Keratinocyte (primary cell): Measurements from ENCODE around the gene RAB3B. TPM values are rescaled to one million over a fixed set of nuclear protein-coding genes. Genes with fewer than 3 reads are reported as not detected.

Source experiments
- DNase-seq: peaks from one replicate; pipeline ENCODE4 v3.0.0-alpha.2; 2011; ENCODE audit warnings: low read depth, missing footprints, low spot score
- FAIRE-seq: peaks from 2 replicates; lab custom pipeline; 2011; peaks lifted over from hg19 to GRCh38; lab: Jason Lieb, UNC
- H2AFZ ChIP-seq: 2 replicates; pipeline ENCODE4 v1.6.0; 2012; ENCODE audit warnings: low read length, control low read depth, inconsistent platforms; ENCODE audit not compliant: control insufficient read depth
- H3K27ac ChIP-seq: 2 replicates; pipeline ENCODE4 v1.5.1; 2011; ENCODE audit warnings: low read length; ENCODE audit not compliant: control insufficient read depth, insufficient read depth
- H3K27me3 ChIP-seq: 3 replicates; pipeline ENCODE4 v1.6.0; 2011; ENCODE audit warnings: low read length; ENCODE audit not compliant: control insufficient read depth, insufficient read depth; ENCODE audit errors: extremely low read depth
- H3K36me3 ChIP-seq, 2 experiments: 2 replicates in 1 of 2; 3 replicates in 1 of 2; pipeline ENCODE4 v1.5.1; 2011; ENCODE audit warnings: low read length in 2 of 2, mild to moderate bottlenecking in 1 of 2; ENCODE audit not compliant: control insufficient read depth in 2 of 2, insufficient read depth in 2 of 2; ENCODE audit errors: extremely low read depth in 1 of 2
- H3K4me1 ChIP-seq: 3 replicates; pipeline ENCODE4 v1.5.1; 2011; ENCODE audit warnings: low read length; ENCODE audit not compliant: control insufficient read depth, insufficient read depth; ENCODE audit errors: extremely low read depth
- H3K4me2 ChIP-seq: 3 replicates; pipeline ENCODE4 v1.6.0; 2011; ENCODE audit warnings: low read depth, low read length; ENCODE audit not compliant: control insufficient read depth, insufficient read depth; ENCODE audit errors: extremely low read depth
- H3K4me3 ChIP-seq, 3 experiments: fragments of 200-600 bp in 1 of 3; sonication (generic) in 1 of 3; 2 replicates in 2 of 3; 3 replicates in 1 of 3; pipeline ENCODE4 v1.5.1; 2011 to 2016; ENCODE audit warnings: low read length in 3 of 3, mild to moderate bottlenecking in 3 of 3, control low read depth in 2 of 3, inconsistent platforms in 1 of 3, low read depth in 1 of 3, mixed read lengths in 1 of 3, mixed run types in 1 of 3, moderate library complexity in 1 of 3; ENCODE audit not compliant: control insufficient read depth in 2 of 3, insufficient read depth in 2 of 3; ENCODE audit errors: extremely low read depth in 1 of 3
- H3K79me2 ChIP-seq: 2 replicates; pipeline ENCODE4 v1.6.0; 2012; ENCODE audit warnings: low read length; ENCODE audit not compliant: control insufficient read depth, insufficient read depth
- H3K9ac ChIP-seq: 3 replicates; pipeline ENCODE4 v1.6.0; 2011; ENCODE audit warnings: low read length; ENCODE audit not compliant: control insufficient read depth, insufficient read depth; ENCODE audit errors: extremely low read depth
- H3K9me1 ChIP-seq: 3 replicates; pipeline ENCODE4 v1.6.0; 2011; ENCODE audit warnings: low read length; ENCODE audit not compliant: control insufficient read depth, insufficient read depth; ENCODE audit errors: extremely low read depth
- H3K9me3 ChIP-seq: 2 replicates; pipeline ENCODE4 v1.5.1; 2012; ENCODE audit warnings: low read depth, low read length; ENCODE audit not compliant: control insufficient read depth
- H4K20me1 ChIP-seq: 3 replicates; pipeline ENCODE4 v1.6.0; 2011; ENCODE audit warnings: low read length; ENCODE audit not compliant: control insufficient read depth, insufficient read depth; ENCODE audit errors: extremely low read depth
- CTCF ChIP-seq, 3 experiments: IDR thresholded peaks in 1 of 3; conservative IDR thresholded peaks in 1 of 3; optimal IDR thresholded peaks in 1 of 3; 2 replicates in 2 of 3; 3 replicates in 1 of 3; pipeline versions ENCODE3 to v1.5.1; 2011; ENCODE audit warnings: low read length in 3 of 3, mild to moderate bottlenecking in 3 of 3, moderate library complexity in 2 of 3, control low read depth in 1 of 3, inconsistent platforms in 1 of 3; ENCODE audit not compliant: insufficient read depth in 2 of 3; ENCODE audit errors: extremely low read depth in 1 of 3
- EZH2 ChIP-seq: IDR thresholded peaks from one replicate; pipeline ENCODE4 v1.6.1; 2012; ENCODE audit warnings: inconsistent platforms, mild to moderate bottlenecking, low read length, moderate library complexity
- dilution Hi-C: fragments of 300-500 bp; cut with MboI; formaldehyde crosslinking; loops from one replicate; pipeline ENCODE4 v1.7.0; 2020; ENCODE audit warnings: low sequenced_read_pairs; ENCODE audit not compliant: extremely low pct_ligation_motif_present
- polyA plus RNA-seq, 5 experiments: library from polyadenylated mRNA; depleted of rRNA in 3 of 5; stranded (reverse) in 3 of 5; stranded (forward) in 1 of 5; unstranded in 1 of 5; fragments of >200 nt; gene quantifications; 1 replicate in 1 of 5; 2 replicates in 3 of 5; 3 replicates in 1 of 5; pipeline versions ENCODE4 v1.2.1 to v1.2.3, GENCODE V29; 2011 to 2012; ENCODE audit warnings: missing spikeins in 2 of 5, low read depth in 1 of 5, low replicate concordance in 1 of 5

RAB3B gene
- polyA plus RNA-seq, 1 donor (not counting 4 experiments of a cell fraction or from before 2014, with no cell fraction given): 2.6 TPM

- H3K36me3 ChIP-seq: no peaks in the 10 kb centered on the region
- H3K27ac ChIP-seq: peak overlapping the region; percentile 7
- no peak for FAIRE-seq
- H3K9me1 ChIP-seq: no peaks in the 10 kb centered on the region
- H3K9ac ChIP-seq: no peak overlapping the region
- no peaks in the 10 kb centered on the region for H3K79me2 ChIP-seq
- H4K20me1 ChIP-seq: no peaks in the 10 kb centered on the region
- no peak for DNase-seq
- H3K27me3 ChIP-seq: no peaks in the 10 kb centered on the region
- H3K4me2 ChIP-seq: peak overlapping the region; percentile 74
- peaks cover 21% of the 10 kb centered on the region for H3K4me1 ChIP-seq
- dilution Hi-C loops: no loop called here
- no peak overlapping the region for H3K4me3 ChIP-seq
- H2AFZ ChIP-seq: peak overlapping the region; percentile 7
- no peaks in the 10 kb centered on the region for H3K9me3 ChIP-seq
- TF ChIP-seq EZH2 (no peak), CTCF (optimal IDR thresholded peaks at IDR 0.05 in 1 of 3, IDR thresholded peaks at IDR 0.05 in 1 of 3, conservative IDR thresholded peaks at IDR 0.05 in 1 of 3; ENCODE audit: extremely low read depth in 1 of 3, insufficient read depth in 2 of 3, low read length in 3 of 3) (no peak)
Observed at GRCh38 chr1:51949014-51949702, 41.3 kb downstream of the RAB3B start.

GRCh38 chr1:51948491-51948915 lies 42.0 kb downstream of the RAB3B start:
- Histone ChIP-seq H3K9ac (no peak overlapping the region), H3K4me2 (peak overlapping the region; percentile 74), H3K4me1 (peaks cover 21% of the 10 kb centered on the region), H2AFZ (peak overlapping the region; percentile 66), H3K27ac (peak overlapping the region; percentile 7), H3K4me3 (no peak overlapping the region), H3K36me3 (no peaks in the 10 kb centered on the region), H3K27me3 (no peaks in the 10 kb centered on the region), H3K79me2 (no peaks in the 10 kb centered on the region), H4K20me1 (no peaks in the 10 kb centered on the region), H3K9me1 (no peaks in the 10 kb centered on the region), H3K9me3 (no peaks in the 10 kb centered on the region)
- dilution Hi-C loops: no loop called here
- no peak for DNase-seq
- FAIRE-seq: peak; percentile 94
- no peak for TF ChIP-seq CTCF (optimal IDR thresholded peaks at IDR 0.05 in 1 of 3, IDR thresholded peaks at IDR 0.05 in 1 of 3, conservative IDR thresholded peaks at IDR 0.05 in 1 of 3; ENCODE audit: extremely low read depth in 1 of 3, insufficient read depth in 2 of 3, low read length in 3 of 3)
